GM12878 (cell line): ENCODE results near the gene ITSN1. TPM values are rescaled to one million over a fixed set of nuclear protein-coding genes. Genes with fewer than 3 reads are reported as not detected.

Experiments
- ATAC-seq: fragments of 200-7000 bp; cut with Tn5 transposase; 3 replicates; pipeline ENCODE4 v1.9.1; 2020; ENCODE audit warnings: mild to moderate bottlenecking, moderate library complexity
- BruUV-seq: library from RNA; stranded (reverse); fragments of 400-500 nt; replicated peaks from 2 replicates; lab custom pipeline; 2021; lab: Mats Ljungman, UMichigan
- CTCF ChIA-PET: fragments of 300-600 bp; sonication (Branson Sonifier 250); formaldehyde crosslinking; extraction: SDS; loops from one replicate; lab custom pipeline; 2021; ENCODE audit warnings: inconsistent platforms; lab: Yijun Ruan, JAX
- POLR2A ChIA-PET: fragments of 350-600 bp; formaldehyde crosslinking; extraction: SDS; loops from one replicate; lab custom pipeline; 2021; ENCODE audit warnings: inconsistent platforms; lab: Charles Lee
- RAD21 ChIA-PET: fragments of 300-600 bp; sonication (Branson Sonifier 250); formaldehyde crosslinking; loops from one replicate; lab custom pipeline; 2023; ENCODE audit warnings: antibody characterized with exemption; ENCODE audit not compliant: unreplicated experiment; lab: Charles Lee
- SMC1A ChIA-PET: fragments of 300-600 bp; sonication (Branson Sonifier 250); formaldehyde crosslinking; loops from one replicate; lab custom pipeline; 2023; ENCODE audit not compliant: unreplicated experiment, uncharacterized antibody; lab: Charles Lee
- DNase-seq: peaks from one replicate; pipeline ENCODE4 v3.0.0-alpha.2; 2011; ENCODE audit warnings: low read depth, low spot score
- FAIRE-seq: peaks from 3 replicates; lab custom pipeline; 2011; peaks lifted over from hg19 to GRCh38; lab: Jason Lieb, UNC
- H2AFZ ChIP-seq: 2 replicates; pipeline ENCODE4 v1.6.0; 2011; ENCODE audit warnings: low read depth, low read length, control low read depth; ENCODE audit not compliant: control insufficient read depth
- H3K27ac ChIP-seq: 2 replicates; pipeline ENCODE4 v1.5.1; 2011; ENCODE audit warnings: control low read depth; ENCODE audit not compliant: control insufficient read depth, insufficient read depth
- H3K27me3 ChIP-seq, 2 experiments: replicated peaks in 1 of 2; 2 replicates each; pipeline versions ENCODE4 v1.6.0 to v1.6.1; 2011; ENCODE audit warnings: low read length in 1 of 2; ENCODE audit not compliant: control insufficient read depth in 2 of 2, insufficient read depth in 2 of 2
- H3K36me3 ChIP-seq, 2 experiments: 2 replicates each; pipeline ENCODE4 v1.5.1; 2011; ENCODE audit warnings: low read length in 1 of 2; ENCODE audit not compliant: control insufficient read depth in 2 of 2, insufficient read depth in 2 of 2
- H3K4me1 ChIP-seq: 2 replicates; pipeline ENCODE4 v1.6.1; 2011; ENCODE audit warnings: mild to moderate bottlenecking, low read length, moderate library complexity, mixed read lengths; ENCODE audit not compliant: control insufficient read depth, insufficient read depth
- H3K4me2 ChIP-seq: 2 replicates; pipeline ENCODE4 v1.6.0; 2011; ENCODE audit warnings: control low read depth; ENCODE audit not compliant: control insufficient read depth, insufficient read depth
- H3K4me3 ChIP-seq: fragments of 200-600 bp; sonication (generic); 2 replicates; pipeline ENCODE4 v1.5.1; 2016
- H3K79me2 ChIP-seq: 2 replicates; pipeline ENCODE4 v1.6.0; 2011; ENCODE audit warnings: low read length; ENCODE audit not compliant: control insufficient read depth, insufficient read depth
- H3K9ac ChIP-seq: 2 replicates; pipeline ENCODE4 v1.8.0; 2011; ENCODE audit warnings: low read length, control low read depth, mixed read lengths; ENCODE audit not compliant: control insufficient read depth, insufficient read depth
- H3K9me3 ChIP-seq: replicated peaks from 3 replicates; pipeline ENCODE4 v1.5.1; 2011; ENCODE audit warnings: mild to moderate bottlenecking, low read length; ENCODE audit not compliant: control insufficient read depth, insufficient read depth
- H4K20me1 ChIP-seq: 2 replicates; pipeline ENCODE4 v1.6.0; 2011; ENCODE audit not compliant: control insufficient read depth, insufficient read depth
- CBX3 ChIP-seq: fragments of 200-600 bp; sonication (generic); IDR thresholded peaks from 2 replicates; pipeline ENCODE4 v1.6.1; 2016; ENCODE audit warnings: low read depth, borderline replicate concordance
- CHD1 ChIP-seq: IDR thresholded peaks from 2 replicates; pipeline ENCODE4 v1.6.1; 2012; ENCODE audit warnings: low read depth, low read length, improper control_type of control experiment
- EGR1 ChIP-seq, 2 experiments: IDR thresholded peaks; 1 replicate in 1 of 2; 2 replicates in 1 of 2; pipeline ENCODE4 v1.6.1; 2011 to 2012; ENCODE audit warnings: low read depth in 2 of 2, low read length in 2 of 2, borderline replicate concordance in 1 of 2, mild to moderate bottlenecking in 1 of 2, moderate library complexity in 1 of 2
- GABPA ChIP-seq: IDR thresholded peaks from 2 replicates; pipeline ENCODE4 v1.6.1; 2014; ENCODE audit warnings: antibody characterized with exemption, low read depth, mild to moderate bottlenecking, inconsistent platforms
- IKZF2 ChIP-seq, 2 experiments: fragments of 450-650 bp; IDR thresholded peaks; 2 replicates each; pipeline ENCODE4 v1.6.1; 2017; ENCODE audit warnings: mild to moderate bottlenecking in 2 of 2, moderate library complexity in 2 of 2
- SREBF2 ChIP-seq: IDR thresholded peaks from 2 replicates; pipeline ENCODE4 v1.6.1; 2012; ENCODE audit warnings: mild to moderate bottlenecking, low read length
- TAF1 ChIP-seq: IDR thresholded peaks from 2 replicates; pipeline ENCODE4 v1.6.1; 2011; ENCODE audit warnings: mild to moderate bottlenecking, low read depth, low read length, borderline replicate concordance
- TCF7 ChIP-seq: IDR thresholded peaks from 2 replicates; pipeline ENCODE4 v1.6.1; 2014; ENCODE audit warnings: antibody characterized with exemption, borderline replicate concordance
- ZZZ3 ChIP-seq: IDR thresholded peaks from 2 replicates; pipeline ENCODE4 v1.6.1; 2011; ENCODE audit warnings: low read depth; ENCODE audit not compliant: control insufficient read depth, insufficient read length
- WGBS: methylation state at CpG from one replicate; pipeline ENCODE4 v1.1.6; 2016; ENCODE audit warnings: low lambda C conversion rate; ENCODE audit not compliant: insufficient replicate concordance, insufficient coverage; ENCODE audit errors: missing lambda C conversion rate; 5-methylcytosine and 5-hydroxymethylcytosine counted together
- in situ Hi-C: fragments of 300-500 bp; cut with MboI; formaldehyde crosslinking; loops from 9 replicates; pipeline ENCODE4 v1.14.3; 2018; ENCODE audit warnings: mixed read lengths
- intact Hi-C: fragments of 100-400 bp; cut with micrococcal nuclease; formaldehyde crosslinking; loops from one replicate; pipeline ENCODE4 v1.14.2; 2022; ENCODE audit not compliant: unreplicated experiment
- polyA plus RNA-seq, 11 experiments: library from polyadenylated mRNA; depleted of rRNA in 4 of 11; unstranded in 6 of 11; stranded (reverse) in 5 of 11; fragments of >200 nt; fragmentation: Nextera tagmentation in 4 of 11; fragmentation: Illumina TruSeq in 1 of 11; extraction: Ambion mirVana in 4 of 11; extraction: Trizol in 1 of 11; gene quantifications; 1 replicate in 1 of 11; 2 replicates in 10 of 11; pipeline versions ENCODE4 v1.2.1 to v1.2.3, GENCODE V29; 2011 to 2016; ENCODE audit warnings: inconsistent platforms in 2 of 11, missing spikeins in 2 of 11, low read depth in 1 of 11
- total RNA-seq, 4 experiments: library from RNA; depleted of rRNA in 3 of 4; stranded (reverse); fragments of >200 nt in 3 of 4; fragmentation: Illumina TruSeq in 1 of 4; extraction: Trizol in 1 of 4; gene quantifications; 2 replicates each; pipeline versions ENCODE4 v1.2.1 to v1.2.3, GENCODE V29; 2013 to 2021
- TF ChIP-seq, protein P1 (sequence below): fragments of 450-650 bp; IDR thresholded peaks from 2 replicates; pipeline ENCODE4 v1.6.1; 2016; ENCODE audit warnings: mild to moderate bottlenecking

The ITSN1 gene
- total and polyA plus RNA-seq, 10 of the 15 experiments (the other 5 are each of a cell fraction or from before 2014, with no cell fraction given): 0.89 to 10.6 (median 4.8) TPM

DNA sequence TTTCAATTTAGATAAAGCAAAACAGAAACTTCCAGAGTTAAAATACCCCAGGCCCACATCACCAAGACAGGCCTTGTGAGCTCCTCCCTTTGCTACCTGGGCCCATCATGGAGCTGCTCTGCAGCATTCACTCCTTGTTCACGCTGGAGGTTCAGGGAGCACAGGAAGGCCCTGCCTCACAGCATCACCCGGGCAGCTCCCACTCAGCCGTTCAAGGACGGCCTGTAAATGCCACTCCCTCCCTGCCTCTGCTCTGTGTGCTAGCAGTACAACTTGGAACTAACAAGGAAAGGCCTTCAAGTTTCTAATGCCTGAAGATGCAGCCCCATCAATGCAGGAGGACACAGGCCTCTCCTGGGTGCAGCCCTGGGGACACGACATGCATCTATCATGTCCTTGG, 261.7 kb downstream of the ITSN1 start:
- POLR2A ChIA-PET: no interaction called here
- CTCF ChIA-PET: interaction anchor here (0.9 kb wide), 1 partner anchor 443 kb away, joined by 8 read pairs; no protein-coding TSS in a partner anchor
- Histone ChIP-seq H3K27ac (no peak overlapping the region), H3K79me2 (no peaks in the 10 kb centered on the region), H3K9me3 (no peaks in the 10 kb centered on the region), H3K27me3 (no peaks in the 10 kb centered on the region), H3K36me3 (peaks cover 40 to 46% of the 10 kb centered on the region in 2 experiments), H4K20me1 (no peaks in the 10 kb centered on the region; the same call in 1 of the 2 replicates), H3K9ac (no peak overlapping the region), H3K4me2 (no peak overlapping the region), H3K4me3 (no peak overlapping the region), H2AFZ (no peak overlapping the region), H3K4me1 (no peaks in the 10 kb centered on the region)
- BruUV-seq: no TSS peak
- 100% methylated on average over 5 of the region's 5 CpGs for WGBS
- RAD21 ChIA-PET: interaction anchor here (0.5 to 1.2 kb wide), 2 partner anchors 264 to 450 kb away, joined by 3 to 4 read pairs; no protein-coding TSS in a partner anchor
- no peak for ATAC-seq
- in situ Hi-C loops: no loop called here
- intact Hi-C loops: no loop called here
- no peak for TF ChIP-seq CHD1
- TF ChIP-seq TAF1: no peak
- TF ChIP-seq EGR1 (IDR thresholded peaks at IDR 0.05; ENCODE audit: borderline replicate concordance in 1 of 2, low read depth in 2 of 2, low read length in 2 of 2): no peak
- TF ChIP-seq IKZF2 (IDR thresholded peaks at IDR 0.05): no peak
- no peak for TF ChIP-seq GABPA
- no peak for TF ChIP-seq SREBF2
- TF ChIP-seq, protein P1, sequence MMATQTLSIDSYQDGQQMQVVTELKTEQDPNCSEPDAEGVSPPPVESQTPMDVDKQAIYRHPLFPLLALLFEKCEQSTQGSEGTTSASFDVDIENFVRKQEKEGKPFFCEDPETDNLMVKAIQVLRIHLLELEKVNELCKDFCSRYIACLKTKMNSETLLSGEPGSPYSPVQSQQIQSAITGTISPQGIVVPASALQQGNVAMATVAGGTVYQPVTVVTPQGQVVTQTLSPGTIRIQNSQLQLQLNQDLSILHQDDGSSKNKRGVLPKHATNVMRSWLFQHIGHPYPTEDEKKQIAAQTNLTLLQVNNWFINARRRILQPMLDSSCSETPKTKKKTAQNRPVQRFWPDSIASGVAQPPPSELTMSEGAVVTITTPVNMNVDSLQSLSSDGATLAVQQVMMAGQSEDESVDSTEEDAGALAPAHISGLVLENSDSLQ: no peak
- no peak for TF ChIP-seq ZZZ3
- no peak for TF ChIP-seq TCF7
- TF ChIP-seq CBX3: no peak
- DNase-seq: no peak
- FAIRE-seq: no peak
- SMC1A ChIA-PET: no interaction called here
